ENCODE results near the gene UPK3A. TPM values are rescaled to one million over a fixed set of nuclear protein-coding genes. Genes with fewer than 3 reads are reported as not detected.

UPK3A gene
- total RNA-seq, 1 donor from 2014 or later, result not detected

DNA sequence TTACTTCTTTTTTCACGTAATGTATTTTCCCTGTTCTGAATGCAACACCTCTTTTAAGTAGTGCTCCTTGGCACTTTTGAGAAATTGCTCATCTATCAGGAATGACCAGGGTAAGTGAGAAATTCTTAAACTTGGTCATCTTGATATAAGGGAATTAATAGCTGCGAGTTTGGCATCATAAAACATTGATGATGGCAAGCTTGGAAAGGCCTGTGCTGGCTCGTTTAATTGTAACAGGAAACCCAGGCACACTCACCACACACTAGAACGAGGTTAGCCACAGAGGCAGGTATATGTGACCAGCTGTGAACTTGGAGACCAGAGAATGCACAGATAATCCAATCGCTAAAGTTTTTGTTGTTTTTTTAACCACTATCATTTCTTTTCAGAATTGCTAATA lies 49.3 kb downstream of the UPK3A start:
- Mint-ChIP-seq H3K4me3 (ENCODE audit: unreplicated experiment) (no peak overlapping the region), H3K36me3 (ENCODE audit: low read depth, unreplicated experiment) (peaks cover 21% of the 10 kb centered on the region), H3K4me1 (ENCODE audit: unreplicated experiment) (peaks cover 8% of the 10 kb centered on the region), H3K27me3 (ENCODE audit: unreplicated experiment) (peaks cover 3% of the 10 kb centered on the region), H3K9me3 (ENCODE audit: unreplicated experiment) (no peaks in the 10 kb centered on the region), H3K27ac (ENCODE audit: unreplicated experiment) (no peak overlapping the region)
- no peak for DNase-seq (ENCODE audit: low spot score)
- TF ChIP-seq, protein P1, sequence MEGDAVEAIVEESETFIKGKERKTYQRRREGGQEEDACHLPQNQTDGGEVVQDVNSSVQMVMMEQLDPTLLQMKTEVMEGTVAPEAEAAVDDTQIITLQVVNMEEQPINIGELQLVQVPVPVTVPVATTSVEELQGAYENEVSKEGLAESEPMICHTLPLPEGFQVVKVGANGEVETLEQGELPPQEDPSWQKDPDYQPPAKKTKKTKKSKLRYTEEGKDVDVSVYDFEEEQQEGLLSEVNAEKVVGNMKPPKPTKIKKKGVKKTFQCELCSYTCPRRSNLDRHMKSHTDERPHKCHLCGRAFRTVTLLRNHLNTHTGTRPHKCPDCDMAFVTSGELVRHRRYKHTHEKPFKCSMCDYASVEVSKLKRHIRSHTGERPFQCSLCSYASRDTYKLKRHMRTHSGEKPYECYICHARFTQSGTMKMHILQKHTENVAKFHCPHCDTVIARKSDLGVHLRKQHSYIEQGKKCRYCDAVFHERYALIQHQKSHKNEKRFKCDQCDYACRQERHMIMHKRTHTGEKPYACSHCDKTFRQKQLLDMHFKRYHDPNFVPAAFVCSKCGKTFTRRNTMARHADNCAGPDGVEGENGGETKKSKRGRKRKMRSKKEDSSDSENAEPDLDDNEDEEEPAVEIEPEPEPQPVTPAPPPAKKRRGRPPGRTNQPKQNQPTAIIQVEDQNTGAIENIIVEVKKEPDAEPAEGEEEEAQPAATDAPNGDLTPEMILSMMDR (IDR thresholded peaks at IDR 0.05; ENCODE audit: unreplicated experiment), result no peak

DNA sequence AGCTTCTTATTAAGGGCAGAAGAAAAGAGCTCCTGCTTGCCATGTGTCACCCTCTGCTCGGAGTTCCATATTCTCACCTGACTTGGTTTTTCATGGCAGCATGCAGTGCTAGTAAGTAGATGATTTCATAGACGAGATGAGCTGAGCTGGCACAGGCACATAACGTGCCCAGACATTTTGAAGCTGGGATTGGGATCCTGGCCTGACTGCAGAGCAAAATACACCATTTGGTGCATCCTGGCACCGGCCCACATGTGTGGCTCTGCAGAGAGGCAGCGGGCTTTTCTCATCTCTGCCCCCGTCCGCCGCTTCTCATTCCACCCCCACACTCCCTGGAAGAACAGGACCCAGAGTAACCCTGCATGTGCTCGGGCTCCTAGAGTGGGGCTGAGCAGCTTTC lies 49.8 kb downstream of the UPK3A start:
- Mint-ChIP-seq H3K27ac (ENCODE audit: unreplicated experiment) (no peak overlapping the region), H3K36me3 (ENCODE audit: low read depth, unreplicated experiment) (peaks cover 21% of the 10 kb centered on the region), H3K4me3 (ENCODE audit: unreplicated experiment) (no peak overlapping the region), H3K4me1 (ENCODE audit: unreplicated experiment) (peaks cover 8% of the 10 kb centered on the region), H3K9me3 (ENCODE audit: unreplicated experiment) (no peaks in the 10 kb centered on the region), H3K27me3 (ENCODE audit: unreplicated experiment) (peaks cover 3% of the 10 kb centered on the region)
- no peak for DNase-seq (ENCODE audit: low spot score)
- TF ChIP-seq, protein P1 (IDR thresholded peaks at IDR 0.05; ENCODE audit: unreplicated experiment), result no peak

DNA sequence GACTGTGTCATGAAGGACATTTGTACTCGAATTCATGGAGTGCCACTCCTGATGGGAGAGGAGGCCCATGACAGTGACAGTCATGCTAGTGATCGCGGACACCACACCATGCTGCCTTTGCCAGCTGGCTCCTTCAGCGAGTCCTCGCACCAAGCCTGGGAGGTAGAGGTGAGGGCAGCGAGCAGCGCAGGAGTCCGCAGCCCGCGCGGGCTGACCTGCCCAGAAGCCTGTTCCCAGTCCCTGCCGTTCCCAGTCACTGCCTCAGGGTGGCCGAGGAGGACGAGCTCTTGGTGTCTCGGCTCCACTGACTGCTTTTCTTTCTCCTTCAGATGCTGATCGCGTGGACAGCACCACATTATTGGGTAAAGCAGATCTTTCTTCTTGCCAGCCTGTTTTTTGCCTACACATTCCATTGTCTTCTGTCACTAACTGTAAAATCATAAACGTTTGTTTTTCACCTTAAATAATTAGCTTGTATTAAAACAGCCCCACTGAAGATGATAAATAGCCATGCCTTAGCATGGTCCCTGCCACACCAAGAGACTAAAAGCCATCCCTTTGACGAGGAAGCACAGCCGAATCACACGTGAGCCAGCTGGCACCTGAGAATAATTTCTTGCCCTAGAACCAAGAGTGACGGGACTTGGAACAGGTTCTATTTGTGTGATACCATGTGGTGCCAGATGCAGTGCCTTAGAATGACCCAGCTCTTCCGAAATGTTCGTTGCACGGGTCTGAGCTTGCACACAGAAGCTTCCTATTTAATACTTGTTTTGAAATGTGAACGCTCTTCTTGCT lies 50.5 kb downstream of the UPK3A start:
- peak; percentile 19 for DNase-seq (ENCODE audit: low spot score)
- H3K36me3 Mint-ChIP-seq (ENCODE audit: low read depth, unreplicated experiment), result peaks cover 24% of the 10 kb centered on the region
- peaks cover 3% of the 10 kb centered on the region for H3K27me3 Mint-ChIP-seq (ENCODE audit: unreplicated experiment)
- H3K9me3 Mint-ChIP-seq (ENCODE audit: unreplicated experiment), result no peaks in the 10 kb centered on the region
- TF ChIP-seq, protein P1 (IDR thresholded peaks at IDR 0.05; ENCODE audit: unreplicated experiment), result peak; percentile 8
- no peak overlapping the region for H3K4me3 Mint-ChIP-seq (ENCODE audit: unreplicated experiment)
- peaks cover 8% of the 10 kb centered on the region for H3K4me1 Mint-ChIP-seq (ENCODE audit: unreplicated experiment)
- H3K27ac Mint-ChIP-seq (ENCODE audit: unreplicated experiment), result no peak overlapping the region

DNA sequence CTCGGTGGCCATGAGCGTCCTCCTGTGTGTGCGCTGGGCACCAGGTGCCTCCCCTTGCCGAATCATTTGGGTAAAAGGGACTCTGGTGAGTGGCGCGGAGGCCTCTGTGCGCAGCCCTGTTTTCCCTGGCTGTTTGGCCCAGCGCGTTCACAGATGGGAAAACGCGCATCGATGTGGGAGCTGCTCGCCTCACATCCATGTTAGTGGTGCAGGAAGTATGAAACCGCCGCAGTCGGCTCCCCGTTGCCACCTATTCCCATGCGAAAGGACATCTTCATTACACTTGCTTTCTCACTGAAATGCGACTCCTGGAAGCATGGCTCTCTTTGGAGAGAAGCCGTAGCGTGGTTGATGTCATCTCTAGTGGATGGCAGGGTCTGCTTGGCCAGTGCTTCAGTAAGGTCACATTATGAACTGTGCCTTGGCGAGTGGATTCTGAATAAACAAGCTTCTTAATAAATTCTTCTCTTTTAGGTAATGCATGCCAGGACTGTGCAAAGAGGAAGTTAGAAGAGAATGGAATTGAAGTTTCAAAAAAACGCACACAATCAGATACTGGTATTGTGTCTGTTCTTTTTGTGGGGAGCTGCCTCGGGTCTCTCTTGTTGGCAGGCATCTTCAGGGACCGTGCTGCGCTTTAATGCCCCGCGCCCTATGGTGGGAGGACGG lies 51.2 kb downstream of the UPK3A start:
- TF ChIP-seq, protein P1 (IDR thresholded peaks at IDR 0.05; ENCODE audit: unreplicated experiment), result no peak
- H3K9me3 Mint-ChIP-seq (ENCODE audit: unreplicated experiment), result no peaks in the 10 kb centered on the region
- peaks cover 8% of the 10 kb centered on the region for H3K4me1 Mint-ChIP-seq (ENCODE audit: unreplicated experiment)
- peaks cover 3% of the 10 kb centered on the region for H3K27me3 Mint-ChIP-seq (ENCODE audit: unreplicated experiment)
- H3K36me3 Mint-ChIP-seq (ENCODE audit: low read depth, unreplicated experiment), result peaks cover 20% of the 10 kb centered on the region
- no peak overlapping the region for H3K4me3 Mint-ChIP-seq (ENCODE audit: unreplicated experiment)
- DNase-seq (ENCODE audit: low spot score), result no peak
- H3K27ac Mint-ChIP-seq (ENCODE audit: unreplicated experiment), result no peak overlapping the region

DNA sequence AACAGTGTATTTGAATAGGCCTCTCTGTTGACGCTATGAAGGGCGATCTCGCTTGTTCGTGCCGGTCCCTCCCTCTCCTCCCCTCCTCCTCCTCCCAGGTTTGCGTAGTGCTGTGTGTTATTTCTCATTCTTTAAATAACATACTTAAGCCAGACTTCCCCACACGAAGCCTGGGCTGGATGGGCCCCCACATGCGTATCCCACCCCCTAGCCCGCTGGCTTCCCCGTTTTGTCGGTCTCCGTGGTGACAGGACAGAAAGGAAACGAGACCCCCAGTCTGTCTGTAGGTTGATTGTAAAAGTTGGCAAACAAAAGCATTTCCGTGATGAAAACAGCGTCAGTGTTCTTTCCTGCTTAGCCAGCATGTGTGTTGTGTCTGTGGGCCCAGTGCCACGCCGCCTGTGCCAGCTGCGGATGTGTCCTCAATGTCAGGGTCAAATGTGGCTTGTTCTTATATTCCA lies 52.3 kb downstream of the UPK3A start:
- H3K36me3 Mint-ChIP-seq (ENCODE audit: low read depth, unreplicated experiment), result peaks cover 19% of the 10 kb centered on the region
- peaks cover 8% of the 10 kb centered on the region for H3K4me1 Mint-ChIP-seq (ENCODE audit: unreplicated experiment)
- no peak overlapping the region for H3K4me3 Mint-ChIP-seq (ENCODE audit: unreplicated experiment)
- peaks cover 3% of the 10 kb centered on the region for H3K27me3 Mint-ChIP-seq (ENCODE audit: unreplicated experiment)
- no peaks in the 10 kb centered on the region for H3K9me3 Mint-ChIP-seq (ENCODE audit: unreplicated experiment)
- DNase-seq (ENCODE audit: low spot score), result no peak
- peak overlapping the region; percentile 67 for H3K27ac Mint-ChIP-seq (ENCODE audit: unreplicated experiment)
- TF ChIP-seq, protein P1 (IDR thresholded peaks at IDR 0.05; ENCODE audit: unreplicated experiment), result no peak
